ENCODE results near the gene KANSL3. TPM values are rescaled to one million over a fixed set of nuclear protein-coding genes. Genes with fewer than 3 reads are reported as not detected.

Gene KANSL3
- total and polyA plus RNA-seq, 2 donors (not counting 1 experiment from before 2014, with no cell fraction given): 15.9 to 36.5 TPM

- H3K9me3 ChIP-seq (ENCODE audit: control insufficient read depth, insufficient read depth, low read depth, low read length): no peaks in the 10 kb centered on the region
- no peak overlapping the region for H3K4me2 ChIP-seq (ENCODE audit: extremely low read depth, insufficient read depth, low read length)
- DNase-seq (ENCODE audit: low read depth in 2 of 2): peak; percentile 50 to 82
- no peaks in the 10 kb centered on the region for H3K79me2 ChIP-seq (ENCODE audit: control insufficient read depth, insufficient read depth, low read length)
- H3K36me3 ChIP-seq (ENCODE audit: control insufficient read depth, insufficient read depth, low read length): peaks cover 9% of the 10 kb centered on the region
- H3K27ac ChIP-seq (ENCODE audit: insufficient read depth, low read length): peak overlapping the region; percentile 31
- TF ChIP-seq CTCF (conservative IDR thresholded peaks at IDR 0.05 in 1 of 2, IDR thresholded peaks at IDR 0.05 in 1 of 2; ENCODE audit: low read depth in 1 of 2, low read length in 2 of 2) (no peak), EZH2 (IDR thresholded peaks at IDR 0.05; ENCODE audit: low read length, missing control alignments) (no peak)
- H3K4me3 ChIP-seq (replicated peaks in 1 of 4; ENCODE audit: control extremely low read depth in 1 of 4, insufficient read depth in 1 of 4, low read depth in 3 of 4, low read length in 4 of 4): no peak overlapping the region
- H3K4me1 ChIP-seq (ENCODE audit: control insufficient read depth, extremely low read depth, insufficient read depth, low read length): no peaks in the 10 kb centered on the region
- H2AFZ ChIP-seq (ENCODE audit: low read length): no peak overlapping the region
- no peaks in the 10 kb centered on the region for H3K27me3 ChIP-seq (ENCODE audit: control insufficient read depth, insufficient read depth, low read length)
- no peak overlapping the region for H3K9ac ChIP-seq (ENCODE audit: insufficient read depth, low read length)
- no peaks in the 10 kb centered on the region for H4K20me1 ChIP-seq (ENCODE audit: control insufficient read depth, extremely low read depth, insufficient read depth, low read length)
Measured at GRCh38 chr2:96618596-96619283, 19.4 kb downstream of the KANSL3 start.

GRCh38 chr2:96617012-96617411 is 21.1 kb downstream of the KANSL3 start:
- Histone ChIP-seq H3K4me2 (ENCODE audit: extremely low read depth, insufficient read depth, low read length) (no peak overlapping the region), H3K79me2 (ENCODE audit: control insufficient read depth, insufficient read depth, low read length) (no peaks in the 10 kb centered on the region), H2AFZ (ENCODE audit: low read length) (no peak overlapping the region), H3K36me3 (ENCODE audit: control insufficient read depth, insufficient read depth, low read length) (peaks cover 17% of the 10 kb centered on the region), H3K4me1 (ENCODE audit: control insufficient read depth, extremely low read depth, insufficient read depth, low read length) (no peaks in the 10 kb centered on the region), H3K27me3 (ENCODE audit: control insufficient read depth, insufficient read depth, low read length) (no peaks in the 10 kb centered on the region), H3K9ac (ENCODE audit: insufficient read depth, low read length) (no peak overlapping the region), H4K20me1 (ENCODE audit: control insufficient read depth, extremely low read depth, insufficient read depth, low read length) (no peaks in the 10 kb centered on the region), H3K9me3 (ENCODE audit: control insufficient read depth, insufficient read depth, low read depth, low read length) (no peaks in the 10 kb centered on the region), H3K27ac (ENCODE audit: insufficient read depth, low read length) (no peak overlapping the region), H3K4me3 (replicated peaks in 1 of 4; ENCODE audit: control extremely low read depth in 1 of 4, insufficient read depth in 1 of 4, low read depth in 3 of 4, low read length in 4 of 4) (no peak overlapping the region)
- no peak for DNase-seq (ENCODE audit: low read depth in 2 of 2)
- TF ChIP-seq EZH2 (IDR thresholded peaks at IDR 0.05; ENCODE audit: low read length, missing control alignments) (no peak), CTCF (conservative IDR thresholded peaks at IDR 0.05 in 1 of 2, IDR thresholded peaks at IDR 0.05 in 1 of 2; ENCODE audit: low read depth in 1 of 2, low read length in 2 of 2) (no peak)

GRCh38 chr2:96616535-96616934 is 21.6 kb downstream of the KANSL3 start:
- H3K79me2 ChIP-seq (ENCODE audit: control insufficient read depth, insufficient read depth, low read length): no peaks in the 10 kb centered on the region
- peaks cover 17% of the 10 kb centered on the region for H3K36me3 ChIP-seq (ENCODE audit: control insufficient read depth, insufficient read depth, low read length)
- no peak overlapping the region for H3K4me2 ChIP-seq (ENCODE audit: extremely low read depth, insufficient read depth, low read length)
- no peak overlapping the region for H3K27ac ChIP-seq (ENCODE audit: insufficient read depth, low read length)
- TF ChIP-seq EZH2 (IDR thresholded peaks at IDR 0.05; ENCODE audit: low read length, missing control alignments) (no peak), CTCF (conservative IDR thresholded peaks at IDR 0.05 in 1 of 2, IDR thresholded peaks at IDR 0.05 in 1 of 2; ENCODE audit: low read depth in 1 of 2, low read length in 2 of 2) (no peak)
- DNase-seq (ENCODE audit: low read depth in 2 of 2): no peak
- H4K20me1 ChIP-seq (ENCODE audit: control insufficient read depth, extremely low read depth, insufficient read depth, low read length): no peaks in the 10 kb centered on the region
- H3K9ac ChIP-seq (ENCODE audit: insufficient read depth, low read length): no peak overlapping the region
- H3K4me3 ChIP-seq (replicated peaks in 1 of 4; ENCODE audit: control extremely low read depth in 1 of 4, insufficient read depth in 1 of 4, low read depth in 3 of 4, low read length in 4 of 4): no peak overlapping the region
- no peaks in the 10 kb centered on the region for H3K9me3 ChIP-seq (ENCODE audit: control insufficient read depth, insufficient read depth, low read depth, low read length)
- H3K27me3 ChIP-seq (ENCODE audit: control insufficient read depth, insufficient read depth, low read length): no peaks in the 10 kb centered on the region
- no peaks in the 10 kb centered on the region for H3K4me1 ChIP-seq (ENCODE audit: control insufficient read depth, extremely low read depth, insufficient read depth, low read length)
- no peak overlapping the region for H2AFZ ChIP-seq (ENCODE audit: low read length)

All from fibroblast of lung (primary cell).